Spleen (tissue), 11 donors: ENCODE measurements around the gene SSBP4. TPM values are rescaled to one million over a fixed set of nuclear protein-coding genes. Genes with fewer than 3 reads are reported as not detected.

Source experiments
- DNase-seq: peaks from one replicate; pipeline ENCODE4 v3.0.0-alpha.2; 2020
- H3K27ac ChIP-seq, 8 donors: fragments of 200-600 bp; sonication (generic) in 7 of 8; 1 replicate in 4 of 8; 2 replicates in 4 of 8; pipeline versions ENCODE4 v1.5.0 to v1.8.0; 2016 to 2021; ENCODE audit warnings: inconsistent platforms in 4 of 8, mild to moderate bottlenecking in 4 of 8, moderate library complexity in 1 of 8
- H3K27me3 ChIP-seq, 7 donors: fragments of 200-600 bp; sonication (generic) in 6 of 7; replicated peaks in 1 of 7; 1 replicate in 4 of 7; 2 replicates in 3 of 7; pipeline versions ENCODE4 v1.5.0 to v1.8.0; 2016 to 2021; ENCODE audit warnings: inconsistent platforms in 3 of 7, mild to moderate bottlenecking in 1 of 7
- H3K36me3 ChIP-seq, 6 donors: fragments of 200-600 bp; sonication (generic) in 5 of 6; 1 replicate in 4 of 6; 2 replicates in 2 of 6; pipeline versions ENCODE4 v1.5.0 to v1.8.0; 2016 to 2021; ENCODE audit warnings: inconsistent platforms in 2 of 6
- H3K4me1 ChIP-seq, 6 donors: fragments of 200-600 bp; sonication (generic) in 5 of 6; 1 replicate in 3 of 6; 2 replicates in 3 of 6; pipeline versions ENCODE4 v1.5.0 to v1.8.0; 2016 to 2021; ENCODE audit warnings: inconsistent platforms in 3 of 6
- H3K4me3 ChIP-seq, 8 donors: fragments of 200-600 bp; sonication (generic) in 7 of 8; 1 replicate in 4 of 8; 2 replicates in 4 of 8; pipeline versions ENCODE4 v1.5.0 to v1.8.0; 2016 to 2021; ENCODE audit warnings: inconsistent platforms in 4 of 8, mild to moderate bottlenecking in 4 of 8, moderate library complexity in 2 of 8
- H3K9me3 ChIP-seq, 8 donors: fragments of 200-600 bp; sonication (generic) in 7 of 8; 1 replicate in 4 of 8; 2 replicates in 4 of 8; pipeline versions ENCODE4 v1.5.0 to v1.8.0; 2016 to 2021; ENCODE audit warnings: inconsistent platforms in 4 of 8
- POLR2A ChIP-seq, 3 donors: fragments of 450-650 bp; IDR thresholded peaks; one replicate each; pipeline ENCODE4 v1.5.1; 2017; ENCODE audit warnings: antibody characterized with exemption in 3 of 3, mild to moderate bottlenecking in 1 of 3
- POLR2AphosphoS5 ChIP-seq, 3 donors: sonication (generic); formaldehyde crosslinking; IDR thresholded peaks; one replicate each; pipeline ENCODE4 v1.5.1; 2017; ENCODE audit warnings: antibody characterized with exemption in 3 of 3
- WGBS, 5 donors: extraction: QIAGEN DNeasy Blood & Tissue Kit in 3 of 5; methylation state at CpG; one replicate each; pipeline versions ENCODE4 v1.1.5 to v1.1.7; 2013 to 2018; 5-methylcytosine and 5-hydroxymethylcytosine counted together
- intact Hi-C: fragments of 100-400 bp; cut with DNase I; formaldehyde crosslinking; loops from one replicate; pipeline ENCODE4 v1.15.0; 2023; ENCODE audit warnings: low total_unique reads
- polyA plus RNA-seq, 3 donors: library from polyadenylated mRNA; stranded (reverse); fragments of 200-250 nt; gene quantifications; one replicate each; pipeline ENCODE4 v1.2.1, GENCODE V29; 2013
- total RNA-seq, 7 donors: library from RNA; depleted of rRNA in 3 of 7; stranded (reverse); fragments of >200 nt in 3 of 7; fragmentation: NEBNext Ultra II Directional in 4 of 7; extraction: Animal tissue kit (Norgen Biotek cat#: 25700) in 4 of 7; gene quantifications; one replicate each; pipeline versions ENCODE4 v1.1.0 to v1.2.1, GENCODE V29; 2016 to 2021
- TF ChIP-seq, protein P1 (sequence below), 11 experiments: fragments of 200-600 bp in 7 of 11; fragments of 450-650 bp in 4 of 11; sonication (generic) in 4 of 11; IDR thresholded peaks in 8 of 11; conservative IDR thresholded peaks in 3 of 11; 1 replicate in 7 of 11; 2 replicates in 4 of 11; pipeline versions ENCODE4 v1.4.0 to v1.8.0; 2016 to 2021; ENCODE audit warnings: antibody characterized with exemption in 11 of 11, inconsistent platforms in 4 of 11, mild to moderate bottlenecking in 1 of 11
- donor health status: healthy with polysubstance abuse.
- donor health status: DM: no; HTN: no; CAD: no; lungs with moderate emphysema.
- donor health status: DM: no; HTN: no; CAD: no.
- donor health status: Bipolar disorder and iron deficiency.
- donor health status: healthy.
- donor health status: DM: no; HTN: no; CAD: no.
- donor health status: DM: yes; HTN: yes; CAD: no.

SSBP4 gene
- total and polyA plus RNA-seq, 10 donors = 56.3 to 143 (median 88.6) TPM

DNA sequence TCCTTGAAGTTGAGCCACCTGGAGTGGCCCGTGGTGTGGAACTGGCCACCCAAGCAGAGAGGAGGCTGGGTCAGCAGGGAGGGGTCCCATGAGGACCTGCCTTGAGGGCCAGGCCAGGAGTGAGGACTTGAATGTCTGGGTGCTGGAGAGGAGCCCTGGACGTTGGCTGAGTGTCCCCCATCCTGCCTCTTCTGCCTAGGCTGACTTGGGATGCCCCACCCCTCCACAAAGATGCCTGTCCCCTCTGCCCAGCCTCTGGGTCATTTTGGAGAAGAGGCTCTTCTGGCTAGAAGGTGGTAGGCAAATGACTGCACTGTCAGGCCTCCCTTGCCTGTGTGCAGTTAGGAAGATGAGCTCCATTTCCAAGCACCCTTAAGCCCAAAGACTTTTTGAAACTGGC lies 1.7 kb downstream of the SSBP4 start:
- Histone ChIP-seq H3K4me3 (peak overlapping the region in 7 of 8 donors; percentile 64 to 88 (median 72)), H3K36me3 (no peaks in the 10 kb centered on the region), H3K4me1 (peaks cover 66 to 95% (median 92%) of the 10 kb centered on the region in 6 donors), H3K27ac (peak overlapping the region; percentile 13 to 94 (median 90)), H3K9me3 (no peaks in the 10 kb centered on the region), H3K27me3 (peaks cover 0 to 42% (median 11%) of the 10 kb centered on the region in 7 donors)
- intact Hi-C loops = no loop called here
- 23 to 63% (median 52%) methylated on average over 1 to 2 of the region's 2 CpGs for WGBS, 5 donors
- TF ChIP-seq, protein P1, sequence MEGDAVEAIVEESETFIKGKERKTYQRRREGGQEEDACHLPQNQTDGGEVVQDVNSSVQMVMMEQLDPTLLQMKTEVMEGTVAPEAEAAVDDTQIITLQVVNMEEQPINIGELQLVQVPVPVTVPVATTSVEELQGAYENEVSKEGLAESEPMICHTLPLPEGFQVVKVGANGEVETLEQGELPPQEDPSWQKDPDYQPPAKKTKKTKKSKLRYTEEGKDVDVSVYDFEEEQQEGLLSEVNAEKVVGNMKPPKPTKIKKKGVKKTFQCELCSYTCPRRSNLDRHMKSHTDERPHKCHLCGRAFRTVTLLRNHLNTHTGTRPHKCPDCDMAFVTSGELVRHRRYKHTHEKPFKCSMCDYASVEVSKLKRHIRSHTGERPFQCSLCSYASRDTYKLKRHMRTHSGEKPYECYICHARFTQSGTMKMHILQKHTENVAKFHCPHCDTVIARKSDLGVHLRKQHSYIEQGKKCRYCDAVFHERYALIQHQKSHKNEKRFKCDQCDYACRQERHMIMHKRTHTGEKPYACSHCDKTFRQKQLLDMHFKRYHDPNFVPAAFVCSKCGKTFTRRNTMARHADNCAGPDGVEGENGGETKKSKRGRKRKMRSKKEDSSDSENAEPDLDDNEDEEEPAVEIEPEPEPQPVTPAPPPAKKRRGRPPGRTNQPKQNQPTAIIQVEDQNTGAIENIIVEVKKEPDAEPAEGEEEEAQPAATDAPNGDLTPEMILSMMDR (IDR thresholded peaks at IDR 0.05 in 8 of 11, conservative IDR thresholded peaks at IDR 0.05 in 3 of 11) = no peak
- no peak for TF ChIP-seq POLR2AphosphoS5 (IDR thresholded peaks at IDR 0.05)
- TF ChIP-seq POLR2A (IDR thresholded peaks at IDR 0.05) = no peak
- DNase-seq = no peak

DNA sequence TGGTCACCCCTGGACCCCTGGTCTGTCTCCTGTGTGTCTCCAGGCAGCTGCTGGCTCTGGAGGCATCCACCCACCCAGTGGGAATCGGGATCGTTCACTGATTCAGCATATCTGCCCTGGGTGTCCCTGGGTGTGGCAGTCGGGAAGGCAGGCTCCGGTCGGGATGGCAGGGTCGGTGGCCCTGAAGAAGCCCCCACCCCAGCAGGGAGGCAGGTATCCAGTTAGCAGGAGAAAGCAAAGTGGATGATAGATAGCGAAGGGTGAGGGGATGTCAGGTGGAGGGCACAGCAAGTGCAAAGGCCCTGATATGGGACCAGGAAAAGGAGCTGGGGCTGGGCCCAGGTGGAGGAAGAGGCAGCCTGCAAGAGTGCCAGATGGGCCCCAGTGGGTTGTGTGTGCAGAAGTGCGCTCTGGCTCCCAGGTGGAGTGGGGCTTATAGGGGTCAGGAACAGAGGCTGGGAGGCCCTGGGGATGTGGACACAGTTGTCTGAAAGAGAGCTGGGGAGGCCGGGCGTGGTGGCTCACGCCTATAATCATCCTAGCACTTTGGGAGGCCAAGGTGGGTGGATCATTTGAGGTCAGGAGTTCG lies 2.3 kb downstream of the SSBP4 start:
- TF ChIP-seq, protein P1 (IDR thresholded peaks at IDR 0.05 in 8 of 11, conservative IDR thresholded peaks at IDR 0.05 in 3 of 11) = no peak
- TF ChIP-seq POLR2A (IDR thresholded peaks at IDR 0.05) = no peak
- no peak for TF ChIP-seq POLR2AphosphoS5 (IDR thresholded peaks at IDR 0.05)
- peaks cover 0 to 37% (median 11%) of the 10 kb centered on the region in 7 donors for H3K27me3 ChIP-seq
- intact Hi-C loops = no loop called here
- 72 to 87% (median 76%) methylated on average over 12 of the region's 12 CpGs for WGBS, 5 donors
- H3K9me3 ChIP-seq = no peaks in the 10 kb centered on the region
- peaks cover 65 to 95% (median 92%) of the 10 kb centered on the region in 6 donors for H3K4me1 ChIP-seq
- DNase-seq = no peak
- no peaks in the 10 kb centered on the region for H3K36me3 ChIP-seq
- H3K4me3 ChIP-seq = peak overlapping the region in 3 of 8 donors; percentile 64 to 88 (median 73)
- peak overlapping the region; percentile 3 to 94 (median 88) for H3K27ac ChIP-seq

DNA sequence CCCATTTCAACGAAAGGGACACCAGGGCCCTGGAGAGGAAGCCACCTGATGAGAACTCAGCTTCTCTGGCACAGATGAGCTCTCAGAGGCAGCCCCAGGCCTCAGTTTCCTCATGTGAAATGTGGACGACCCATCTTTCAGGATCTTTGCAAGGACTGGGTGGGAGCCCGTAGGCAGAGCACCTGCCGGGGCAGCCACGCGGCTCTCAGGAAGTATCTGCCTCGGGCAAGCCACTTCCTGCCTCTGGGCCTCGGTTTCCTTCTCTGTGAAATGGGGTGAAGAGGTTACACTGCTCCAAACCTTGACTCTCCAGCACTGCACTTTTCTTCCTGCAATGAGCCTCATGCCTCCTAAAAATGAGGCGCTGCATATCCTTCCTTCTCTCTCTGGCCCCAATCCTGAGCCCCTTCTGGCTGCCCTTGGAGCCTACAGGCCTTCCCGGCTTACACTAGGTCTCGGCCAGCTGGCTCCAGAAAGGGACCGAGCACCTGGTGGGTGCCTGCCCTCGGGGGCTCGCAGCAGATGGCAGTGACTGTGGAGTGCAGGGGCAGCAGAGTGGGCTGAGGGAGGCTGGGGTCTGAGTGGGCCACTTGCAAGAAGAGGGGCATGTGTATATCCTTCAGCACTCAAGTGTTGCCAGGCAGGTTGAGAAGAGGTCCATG lies 3.5 kb downstream of the SSBP4 start:
- H3K4me1 ChIP-seq = peaks cover 58 to 95% (median 89%) of the 10 kb centered on the region in 6 donors
- WGBS, 5 donors = 33 to 62% (median 39%) methylated on average over 13 to 14 of the region's 14 CpGs

DNA sequence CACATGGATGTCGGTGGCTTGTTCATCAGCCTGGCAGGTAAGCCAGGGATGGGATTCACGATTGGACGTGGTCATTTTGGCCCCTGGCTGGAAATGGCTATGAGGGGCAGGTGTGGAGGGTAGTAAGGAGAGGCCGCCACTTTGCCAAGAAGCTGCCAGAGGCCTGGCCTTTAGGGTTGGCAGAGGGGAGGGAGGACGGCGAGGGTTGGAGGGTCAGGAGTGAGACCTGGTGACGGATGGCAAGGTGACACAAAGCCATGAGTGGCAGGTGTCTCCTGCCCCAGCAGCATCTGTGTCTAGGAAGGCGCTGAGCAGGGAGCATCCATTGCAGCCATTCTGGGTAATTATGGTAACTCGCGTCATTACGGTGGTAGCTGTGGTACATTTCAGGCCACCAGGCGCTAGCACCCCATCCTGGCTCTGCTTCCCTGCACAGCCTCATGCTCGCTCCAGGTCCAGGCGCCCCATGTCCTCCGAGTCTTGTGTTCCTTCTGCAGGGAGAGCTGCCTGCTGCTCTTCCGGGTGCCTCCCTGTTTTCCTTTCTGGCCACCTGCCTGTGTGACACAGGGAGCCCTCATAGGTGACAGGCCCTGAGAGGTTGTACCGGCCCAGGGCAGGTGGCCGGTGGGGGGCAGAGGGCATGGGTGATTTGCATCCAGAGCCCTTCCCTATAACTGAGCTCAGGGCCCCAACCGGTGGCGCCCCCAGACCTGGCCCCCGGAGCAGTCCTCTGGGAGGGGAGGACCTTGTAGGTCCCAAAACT lies 4.2 kb downstream of the SSBP4 start:
- intact Hi-C loops = no loop called here
- Histone ChIP-seq H3K36me3 (peaks cover 0 to 13% (median 0%) of the 10 kb centered on the region in 6 donors), H3K4me3 (peak overlapping the region in 1 of 8 donors; percentile 47), H3K4me1 (peaks cover 50 to 95% (median 86%) of the 10 kb centered on the region in 6 donors), H3K9me3 (no peaks in the 10 kb centered on the region), H3K27ac (peak overlapping the region in 5 of 8 donors; percentile 48 to 94 (median 90)), H3K27me3 (peaks cover 0 to 17% (median 0%) of the 10 kb centered on the region in 7 donors)
- 84 to 91% (median 86%) methylated on average over 20 to 21 of the region's 21 CpGs for WGBS, 5 donors
- TF ChIP-seq POLR2AphosphoS5 (IDR thresholded peaks at IDR 0.05) = no peak
- no peak for TF ChIP-seq POLR2A (IDR thresholded peaks at IDR 0.05)
- TF ChIP-seq, protein P1 (IDR thresholded peaks at IDR 0.05 in 8 of 11, conservative IDR thresholded peaks at IDR 0.05 in 3 of 11) = no peak
- no peak for DNase-seq

More for the DNA sequence above, 3.5 kb downstream of the SSBP4 start:
- intact Hi-C loops = no loop called here
- peaks cover 0 to 25% (median 6%) of the 10 kb centered on the region in 7 donors for H3K27me3 ChIP-seq
- no peaks in the 10 kb centered on the region for H3K9me3 ChIP-seq
- peaks cover 0 to 7% (median 0%) of the 10 kb centered on the region in 6 donors for H3K36me3 ChIP-seq
- TF ChIP-seq POLR2A (IDR thresholded peaks at IDR 0.05) (no peak), POLR2AphosphoS5 (IDR thresholded peaks at IDR 0.05) (peak in 2 of 3 donors; percentile 29 to 60)
- H3K4me3 ChIP-seq = peak overlapping the region in 1 of 8 donors; percentile 47
- peak; percentile 86 for DNase-seq
- peak overlapping the region in 7 of 8 donors; percentile 15 to 94 (median 85) for H3K27ac ChIP-seq
